GM18511 (cell line): ENCODE measurements around the gene CERS5.

Source experiments
- ATAC-seq: cut with Tn5 transposase; IDR thresholded peaks from one replicate; pipeline ENCODE4 v1.9.1; 2021; ENCODE audit warnings: mild to moderate bottlenecking, moderate library complexity; ENCODE audit not compliant: unreplicated experiment

The CERS5 gene

DNA sequence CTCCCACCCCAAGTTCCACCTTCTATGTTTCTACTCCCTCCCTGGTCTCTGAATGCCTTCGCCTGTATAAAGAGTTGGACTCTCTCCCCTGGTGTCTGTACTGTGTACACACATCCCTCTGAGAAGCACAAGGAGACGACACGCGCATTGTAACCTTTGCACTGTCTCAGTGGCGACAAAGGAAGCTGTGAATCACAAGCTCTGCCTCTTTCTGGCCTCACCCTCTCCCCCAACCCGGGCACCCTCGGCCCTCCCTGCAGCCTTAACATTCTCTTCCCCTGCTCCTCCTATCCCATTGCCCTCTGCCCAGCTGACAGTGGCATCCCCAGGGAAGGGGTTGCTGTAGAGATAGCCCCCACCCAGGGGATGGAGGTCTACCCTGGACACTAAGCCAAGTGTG, 84.5 kb downstream of the CERS5 start:
- ATAC-seq: no peak

DNA sequence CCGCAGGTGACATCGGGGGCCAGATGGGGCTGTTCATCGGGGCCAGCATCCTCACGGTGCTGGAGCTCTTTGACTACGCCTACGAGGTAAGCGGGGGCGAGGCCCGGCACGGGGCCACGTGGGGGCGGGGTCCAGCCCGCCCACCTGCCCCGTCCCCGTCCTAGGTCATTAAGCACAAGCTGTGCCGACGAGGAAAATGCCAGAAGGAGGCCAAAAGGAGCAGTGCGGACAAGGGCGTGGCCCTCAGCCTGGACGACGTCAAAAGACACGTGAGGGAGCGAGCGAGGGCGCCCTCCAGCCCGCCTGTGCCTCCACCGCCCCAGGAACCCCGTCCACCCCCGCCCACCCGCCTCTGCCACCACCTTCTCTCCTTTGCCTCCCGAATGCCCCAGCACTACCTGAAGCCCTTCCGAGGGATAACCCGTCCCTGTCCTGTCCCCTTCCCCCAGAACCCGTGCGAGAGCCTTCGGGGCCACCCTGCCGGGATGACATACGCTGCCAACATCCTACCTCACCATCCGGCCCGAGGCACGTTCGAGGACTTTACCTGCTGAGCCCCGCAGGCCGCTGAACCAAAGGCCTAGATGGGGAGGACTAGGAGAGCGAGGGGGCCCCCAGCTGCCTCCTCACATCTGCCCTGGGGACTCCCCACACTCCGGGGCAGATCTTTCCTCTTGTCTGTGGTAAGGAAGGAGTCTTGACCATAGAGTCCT, 85.9 kb downstream of the CERS5 start:
- ATAC-seq: no peak

DNA sequence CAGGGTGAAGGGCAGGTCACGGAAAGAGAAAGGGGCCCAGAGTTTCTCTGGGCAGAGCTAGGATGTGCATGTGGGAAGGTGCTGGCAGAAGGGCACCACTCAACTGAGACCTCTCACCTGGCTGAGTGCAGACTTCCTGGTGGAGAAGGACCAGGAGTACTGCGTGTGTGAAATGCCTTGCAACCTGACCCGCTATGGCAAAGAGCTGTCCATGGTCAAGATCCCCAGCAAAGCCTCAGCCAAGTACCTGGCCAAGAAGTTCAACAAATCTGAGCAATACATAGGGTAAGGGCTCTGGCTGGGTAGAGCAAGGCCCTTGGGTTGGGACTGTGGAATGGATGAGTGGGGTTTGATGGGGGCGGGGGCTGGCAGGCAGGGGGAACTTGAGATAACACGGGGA, 87.4 kb downstream of the CERS5 start:
- ATAC-seq: no peak
